ENCODE data around the gene MAP1LC3B. TPM values are rescaled to one million over a fixed set of nuclear protein-coding genes. Genes with fewer than 3 reads are reported as not detected.

Gene MAP1LC3B
- total RNA-seq, 2 donors from 2014 or later = 41.9 to 51.8 TPM

DNA sequence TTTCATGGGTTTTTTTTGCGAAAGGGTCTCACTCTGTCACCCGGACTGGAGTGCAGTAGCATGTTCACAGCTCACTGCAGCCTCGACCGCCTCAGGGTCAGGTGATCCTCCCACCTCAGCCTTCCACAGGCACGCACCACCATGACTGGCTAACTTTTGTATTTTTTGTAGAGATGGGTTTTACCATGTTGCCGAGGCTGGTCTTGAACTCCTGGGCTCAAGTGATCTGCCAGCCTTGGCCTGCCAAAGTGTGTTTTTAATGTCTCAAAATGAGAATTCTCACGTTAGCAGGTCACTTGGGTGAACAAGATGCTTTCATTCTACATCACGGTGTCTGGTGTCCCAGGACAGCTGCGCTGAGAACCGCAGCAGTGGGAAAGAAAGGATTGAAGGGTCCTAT lies 11.7 kb upstream of the MAP1LC3B start:
- Histone ChIP-seq H3K36me3 (no peaks in the 10 kb centered on the region), H3K27me3 (replicated peaks; ENCODE audit: insufficient read depth) (no peaks in the 10 kb centered on the region), H3K27ac (peak overlapping the region; percentile 81 to 90), H3K4me3 (no peak overlapping the region), H3K4me1 (replicated peaks) (peaks cover 5% of the 10 kb centered on the region), H3K9me3 (no peaks in the 10 kb centered on the region)
- WGBS = 92% methylated on average over 10 of the region's 10 CpGs
- intact Hi-C loops (cut with DNase I) = no loop called here
- TF ChIP-seq, protein P1, sequence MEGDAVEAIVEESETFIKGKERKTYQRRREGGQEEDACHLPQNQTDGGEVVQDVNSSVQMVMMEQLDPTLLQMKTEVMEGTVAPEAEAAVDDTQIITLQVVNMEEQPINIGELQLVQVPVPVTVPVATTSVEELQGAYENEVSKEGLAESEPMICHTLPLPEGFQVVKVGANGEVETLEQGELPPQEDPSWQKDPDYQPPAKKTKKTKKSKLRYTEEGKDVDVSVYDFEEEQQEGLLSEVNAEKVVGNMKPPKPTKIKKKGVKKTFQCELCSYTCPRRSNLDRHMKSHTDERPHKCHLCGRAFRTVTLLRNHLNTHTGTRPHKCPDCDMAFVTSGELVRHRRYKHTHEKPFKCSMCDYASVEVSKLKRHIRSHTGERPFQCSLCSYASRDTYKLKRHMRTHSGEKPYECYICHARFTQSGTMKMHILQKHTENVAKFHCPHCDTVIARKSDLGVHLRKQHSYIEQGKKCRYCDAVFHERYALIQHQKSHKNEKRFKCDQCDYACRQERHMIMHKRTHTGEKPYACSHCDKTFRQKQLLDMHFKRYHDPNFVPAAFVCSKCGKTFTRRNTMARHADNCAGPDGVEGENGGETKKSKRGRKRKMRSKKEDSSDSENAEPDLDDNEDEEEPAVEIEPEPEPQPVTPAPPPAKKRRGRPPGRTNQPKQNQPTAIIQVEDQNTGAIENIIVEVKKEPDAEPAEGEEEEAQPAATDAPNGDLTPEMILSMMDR (IDR thresholded peaks at IDR 0.05) = no peak
- no peak for TF ChIP-seq POLR2AphosphoS5 (IDR thresholded peaks at IDR 0.05)
- no peak for TF ChIP-seq POLR2A (IDR thresholded peaks at IDR 0.05)
- no peak for DNase-seq (ENCODE audit: low spot score)

GRCh38 chr16:87380881-87381280 lies 11.3 kb upstream of the MAP1LC3B start:
- peak overlapping the region in 1 of 2 donors; percentile 11 for H3K4me3 ChIP-seq
- no peak for DNase-seq (ENCODE audit: low spot score)
- peaks cover 5% of the 10 kb centered on the region for H3K4me1 ChIP-seq (replicated peaks)
- 45% methylated on average over 4 of the region's 4 CpGs for WGBS
- H3K36me3 ChIP-seq = no peaks in the 10 kb centered on the region
- H3K9me3 ChIP-seq = no peaks in the 10 kb centered on the region
- H3K27me3 ChIP-seq (replicated peaks; ENCODE audit: insufficient read depth) = no peaks in the 10 kb centered on the region
- no peak for TF ChIP-seq POLR2A (IDR thresholded peaks at IDR 0.05)
- TF ChIP-seq POLR2AphosphoS5 (IDR thresholded peaks at IDR 0.05) = no peak
- TF ChIP-seq, protein P1 (IDR thresholded peaks at IDR 0.05) = no peak
- intact Hi-C loops (cut with DNase I) = no loop called here
- H3K27ac ChIP-seq = peak overlapping the region; percentile 81 to 90

- H3K4me1 ChIP-seq (replicated peaks) = peaks cover 5% of the 10 kb centered on the region
- WGBS = 12% methylated on average over 17 of the region's 17 CpGs
Measured at GRCh38 chr16:87382023-87382785, 9.9 kb upstream of the MAP1LC3B start.

GRCh38 chr16:87383505-87384161 lies 8.5 kb upstream of the MAP1LC3B start, which contains the start of gene FBXO31:
Gene FBXO31 (minus strand): TSS chr16:87383776. CDS start chr16:87383744, 32 bp downstream.
- peak within 1 kb of the TSS; percentile 75 to 80 for H3K4me3 ChIP-seq
- TF ChIP-seq POLR2AphosphoS5 (IDR thresholded peaks at IDR 0.05) (peak; percentile 66), POLR2A (IDR thresholded peaks at IDR 0.05) (peak; percentile 92)
- TF ChIP-seq, protein P1 (IDR thresholded peaks at IDR 0.05) = no peak
- intact Hi-C loops (cut with DNase I) = no loop called here
- no peaks in the 10 kb centered on the region for H3K36me3 ChIP-seq
- H3K27ac ChIP-seq = peak within 1 kb of the TSS; percentile 81 to 90
- no peaks in the 10 kb centered on the region for H3K27me3 ChIP-seq (replicated peaks; ENCODE audit: insufficient read depth)
- under 1% methylated on average over 47 of the region's 92 CpGs for WGBS
- H3K9me3 ChIP-seq = no peaks in the 10 kb centered on the region
- peaks cover 9% of the 10 kb centered on the region for H3K4me1 ChIP-seq (replicated peaks)
- peak; percentile 82 for DNase-seq (ENCODE audit: low spot score)

More at GRCh38 chr16:87382023-87382785, 9.9 kb upstream of the MAP1LC3B start:
- H3K4me3 ChIP-seq = peak overlapping the region; percentile 75 to 80
- H3K9me3 ChIP-seq = no peaks in the 10 kb centered on the region
- intact Hi-C loops (cut with DNase I) = no loop called here
- H3K27ac ChIP-seq = peak overlapping the region; percentile 81 to 90
- no peaks in the 10 kb centered on the region for H3K36me3 ChIP-seq
- DNase-seq (ENCODE audit: low spot score) = no peak
- no peaks in the 10 kb centered on the region for H3K27me3 ChIP-seq (replicated peaks; ENCODE audit: insufficient read depth)
- TF ChIP-seq, protein P1 (IDR thresholded peaks at IDR 0.05) = no peak
- TF ChIP-seq POLR2AphosphoS5 (IDR thresholded peaks at IDR 0.05) (no peak), POLR2A (IDR thresholded peaks at IDR 0.05) (no peak)
